NCI-H2107 treated with DMSO at 0.1 percent for 48 hours (cell line): Measurements from ENCODE around the gene POTEB3.
"Not testable (repeated sequence)": the region's sequence is repeated elsewhere in the genome, so short reads cannot be mapped to it uniquely, and the experiment has no call there.

Experiments used
- DNase-seq: peaks from one replicate; lab custom pipeline; 2025; ENCODE audit not compliant: unreplicated experiment; lab: John Stamatoyannopoulos, UW

The POTEB3 gene

DNA sequence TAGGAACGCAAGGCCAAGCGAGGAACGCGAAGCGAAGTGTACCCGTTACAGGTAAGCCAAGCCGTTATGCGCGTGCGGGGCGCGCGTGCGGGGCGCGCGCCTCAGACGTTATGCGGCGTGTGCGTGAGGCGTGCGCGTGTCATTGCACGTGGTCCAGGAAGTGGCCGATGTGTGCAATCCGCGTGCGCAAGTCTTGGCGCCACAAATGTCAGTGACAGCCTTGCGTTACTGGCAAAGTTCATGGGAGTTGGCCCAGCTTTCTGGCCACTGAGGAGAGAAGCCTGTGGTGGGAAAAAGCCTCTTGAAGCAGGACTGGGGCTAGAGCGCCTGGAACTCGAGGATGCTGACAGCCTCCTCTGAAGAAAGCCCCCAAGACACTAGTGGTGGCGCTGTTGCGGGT lies at the start of gene POTEB3:
Gene POTEB3 (minus strand): TSS at position 101 of the 400 bp plus-strand sequence. CDS start 488 bp downstream, outside the sequence.
- not testable (repeated sequence) for DNase-seq

DNA sequence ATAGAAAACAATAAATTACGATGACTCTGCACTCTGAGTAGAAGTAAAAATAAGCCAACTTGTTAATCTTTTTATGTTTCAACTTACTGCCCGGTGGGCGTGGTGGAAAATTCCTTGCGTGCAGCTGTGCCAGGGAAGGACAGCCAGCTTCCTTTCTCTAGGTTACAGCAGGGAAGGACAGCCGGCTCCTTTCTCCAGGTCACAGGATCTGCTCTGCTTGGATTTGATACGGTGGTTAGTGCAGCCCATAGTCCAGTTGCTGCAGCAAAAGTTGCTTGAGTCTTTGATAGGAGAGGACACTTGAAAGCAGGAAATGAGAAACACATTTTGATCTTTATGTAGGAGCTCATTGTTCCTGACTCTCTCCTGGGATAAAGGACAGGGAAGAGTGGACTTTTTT lies 13.4 kb upstream of the POTEB3 start:
- DNase-seq: not testable (repeated sequence)

DNA sequence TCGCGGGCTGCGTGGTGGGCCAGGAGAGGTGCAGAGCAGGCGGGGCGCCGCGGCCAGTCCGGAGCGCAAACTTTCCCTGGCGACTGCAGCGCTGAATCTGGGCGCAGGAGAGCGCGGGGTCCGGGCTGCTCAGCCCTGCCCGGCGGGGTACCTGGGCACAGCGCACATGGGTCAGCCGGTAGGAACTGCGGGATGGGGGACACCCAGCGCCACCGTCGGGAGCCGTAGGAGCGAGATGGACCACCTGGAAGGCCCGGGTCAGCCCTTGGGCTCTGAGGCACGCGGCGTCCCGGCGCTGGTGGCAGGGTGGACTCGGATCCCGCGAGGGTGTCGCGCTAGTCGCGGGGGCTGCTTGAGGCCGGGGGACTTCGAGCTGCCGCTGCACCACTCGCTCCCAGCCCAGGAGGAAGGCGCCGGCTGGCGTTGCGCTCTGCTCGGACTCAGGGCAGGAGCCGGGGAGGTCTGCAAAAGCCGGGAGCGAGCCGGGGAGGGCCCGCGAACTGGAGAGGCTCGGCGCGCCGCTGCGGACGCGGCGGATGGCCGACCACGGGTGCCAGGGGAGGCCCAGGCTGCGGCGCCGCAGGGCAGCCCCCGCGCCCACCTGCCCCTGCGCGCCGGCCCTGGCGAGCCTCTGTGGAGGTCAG lies 11.7 kb upstream of the POTEB3 start:
- not testable (repeated sequence) for DNase-seq

DNA sequence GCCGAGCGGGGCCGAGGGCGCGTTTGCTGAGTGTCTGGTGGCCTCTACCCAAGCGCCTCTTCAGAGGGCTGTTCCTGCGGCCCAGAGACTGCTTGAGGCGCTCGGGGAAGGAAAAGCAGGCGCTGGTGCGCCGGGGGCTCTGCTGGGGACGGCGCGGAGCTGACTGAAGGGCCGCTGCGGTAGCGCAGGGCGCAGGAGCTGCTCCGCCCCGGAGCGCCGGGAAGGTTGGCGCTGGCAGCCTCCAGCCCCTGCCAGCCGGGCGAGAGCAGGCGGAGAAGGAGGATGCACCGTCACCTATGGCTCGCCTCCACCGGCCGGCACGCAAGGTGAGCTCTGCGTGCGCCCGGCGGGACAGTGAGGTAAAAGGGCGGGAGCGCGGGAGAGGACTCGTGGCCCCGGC lies 11.2 kb upstream of the POTEB3 start:
- not testable (repeated sequence) for DNase-seq

DNA sequence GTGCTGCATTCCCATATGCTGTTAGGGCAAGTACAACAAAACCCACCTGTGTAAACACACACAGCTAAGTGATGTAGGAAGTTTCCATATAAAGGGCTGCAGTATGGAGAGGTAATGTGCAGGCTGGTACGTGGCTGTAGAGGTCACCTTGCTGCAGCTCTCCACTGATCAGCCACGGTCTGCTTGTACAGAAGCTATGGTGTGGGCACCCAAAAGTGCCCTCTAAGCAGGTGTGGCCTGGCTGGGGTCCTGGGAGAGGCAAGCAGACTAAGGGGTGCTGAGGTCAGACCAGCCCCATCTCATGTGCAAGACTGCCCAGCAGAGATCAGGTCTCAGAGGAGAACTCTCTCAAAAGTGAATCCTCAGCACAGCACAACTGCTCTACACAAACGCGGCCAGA lies 32.9 kb downstream of the POTEB3 start:
- not testable (repeated sequence) for DNase-seq

DNA sequence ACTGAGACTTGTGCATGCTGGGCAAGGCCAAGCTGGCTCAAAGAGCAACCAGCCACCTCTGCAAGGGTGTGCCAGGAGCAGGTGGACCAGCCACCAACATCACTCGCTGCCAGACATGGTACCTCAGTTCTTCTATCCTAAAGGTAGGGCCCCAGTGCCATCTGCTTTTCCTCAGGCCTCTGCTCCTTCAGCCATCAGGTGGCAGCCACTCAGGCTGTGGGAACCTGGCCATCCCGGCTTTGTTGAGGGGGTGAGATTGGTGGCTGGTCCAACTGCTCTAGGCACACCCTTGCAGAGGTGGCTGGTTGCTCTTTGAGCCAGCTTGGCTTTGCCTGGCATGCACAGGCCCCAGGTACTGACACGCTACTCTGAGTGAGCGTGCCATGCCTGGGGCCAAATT lies 38.8 kb downstream of the POTEB3 start:
- not testable (repeated sequence) for DNase-seq

DNA sequence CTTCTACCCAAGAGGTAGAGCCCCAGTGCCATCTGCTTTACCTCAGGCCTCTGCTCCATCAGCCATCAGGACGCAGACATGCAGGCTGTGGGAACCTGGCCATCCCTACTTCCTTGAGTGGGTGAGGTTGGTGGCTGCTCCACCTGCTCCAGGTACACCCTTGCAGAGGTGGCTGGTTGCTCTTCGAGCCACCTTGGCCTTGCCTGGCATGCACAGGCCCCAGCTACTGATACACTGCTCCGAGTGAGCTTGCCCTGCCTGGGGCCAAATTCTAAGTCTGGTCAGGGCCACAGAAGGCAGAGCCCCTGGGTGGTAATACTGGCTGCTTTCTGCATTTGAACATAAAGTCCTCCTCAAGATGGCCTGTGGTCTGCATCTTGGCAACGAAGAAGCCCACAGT lies 41.2 kb downstream of the POTEB3 start:
- DNase-seq: not testable (repeated sequence)

DNA sequence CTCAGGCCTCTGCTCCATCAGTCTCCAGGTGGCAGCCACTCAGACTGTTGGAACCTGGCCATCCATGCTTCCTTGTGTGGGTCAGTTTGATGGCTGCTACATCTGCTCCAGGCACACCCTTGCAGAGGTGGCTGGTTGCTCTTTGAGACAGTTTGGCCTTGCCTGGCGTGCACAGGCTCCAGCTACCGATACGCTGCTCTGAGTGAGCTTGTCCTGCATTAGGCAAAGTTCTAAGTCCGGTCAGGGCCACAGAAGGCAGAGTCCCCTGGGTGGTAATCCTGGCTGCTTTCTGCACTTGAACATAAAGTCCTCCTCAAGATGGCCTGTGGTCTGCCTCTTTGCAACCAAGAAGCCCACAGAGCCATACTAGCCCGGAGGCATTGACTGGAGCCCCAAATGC lies 41.8 kb downstream of the POTEB3 start:
- not testable (repeated sequence) for DNase-seq

DNA sequence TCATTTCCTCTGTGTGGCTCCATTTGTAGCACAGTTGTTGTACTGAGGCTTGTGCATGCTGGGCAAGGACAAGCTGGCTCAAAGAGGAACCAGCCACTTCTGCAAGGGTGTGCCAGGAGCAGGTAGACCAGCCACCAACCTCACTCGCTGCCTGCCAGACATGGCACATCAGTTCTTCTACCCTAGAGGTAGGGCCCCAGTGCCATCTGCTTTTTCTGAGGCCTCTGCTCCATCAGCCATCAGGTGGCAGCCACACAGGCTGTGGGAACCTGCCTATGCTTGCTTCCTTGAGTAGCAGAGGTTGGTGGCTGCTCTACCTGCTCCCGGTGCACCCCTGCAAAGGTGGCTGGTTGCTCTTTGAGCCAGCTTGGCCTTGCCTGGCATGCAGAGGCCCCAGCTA lies 42.6 kb downstream of the POTEB3 start:
- DNase-seq: not testable (repeated sequence)

DNA sequence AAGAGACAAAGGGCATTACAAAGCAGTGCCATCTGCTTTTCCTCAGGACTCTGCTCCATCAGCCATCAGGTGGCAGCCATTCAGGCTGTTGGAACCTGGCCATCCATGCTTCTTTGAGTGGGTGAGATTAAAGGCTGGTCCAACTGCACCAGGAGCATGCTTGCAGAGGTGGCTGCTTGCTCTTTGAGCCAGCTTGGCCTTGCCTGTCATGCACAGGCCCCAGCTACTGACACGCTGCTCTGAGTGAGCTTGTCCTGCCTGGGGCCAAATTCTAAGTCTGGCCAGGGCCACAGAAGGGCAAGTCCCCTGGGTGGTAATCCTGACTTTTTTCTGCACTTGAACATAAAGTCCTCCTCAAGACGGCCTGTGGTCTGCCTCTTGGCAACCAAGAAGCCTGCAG lies 43.1 kb downstream of the POTEB3 start:
- DNase-seq: not testable (repeated sequence)

DNA sequence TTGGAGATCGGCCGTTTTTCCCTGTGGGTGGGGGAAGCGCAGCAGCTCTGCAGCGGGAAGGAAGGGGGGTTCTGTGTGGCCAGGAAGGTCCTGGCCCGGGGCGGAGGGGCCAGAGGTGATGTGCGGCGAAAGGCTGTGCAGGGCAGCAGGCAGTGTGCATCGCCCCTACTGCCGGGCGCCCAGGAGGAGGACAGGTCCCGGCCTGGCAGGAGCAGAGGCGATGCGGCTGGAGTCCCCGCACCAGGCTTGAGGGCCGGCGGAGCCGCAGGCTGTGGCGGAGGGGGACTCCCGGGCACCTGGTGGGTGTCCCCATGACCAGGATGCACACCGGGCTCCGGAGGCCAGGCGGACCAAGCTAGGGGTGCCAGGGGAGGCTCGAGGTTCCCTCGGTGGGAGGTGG lies 54.3 kb downstream of the POTEB3 start:
- not testable (repeated sequence) for DNase-seq

DNA sequence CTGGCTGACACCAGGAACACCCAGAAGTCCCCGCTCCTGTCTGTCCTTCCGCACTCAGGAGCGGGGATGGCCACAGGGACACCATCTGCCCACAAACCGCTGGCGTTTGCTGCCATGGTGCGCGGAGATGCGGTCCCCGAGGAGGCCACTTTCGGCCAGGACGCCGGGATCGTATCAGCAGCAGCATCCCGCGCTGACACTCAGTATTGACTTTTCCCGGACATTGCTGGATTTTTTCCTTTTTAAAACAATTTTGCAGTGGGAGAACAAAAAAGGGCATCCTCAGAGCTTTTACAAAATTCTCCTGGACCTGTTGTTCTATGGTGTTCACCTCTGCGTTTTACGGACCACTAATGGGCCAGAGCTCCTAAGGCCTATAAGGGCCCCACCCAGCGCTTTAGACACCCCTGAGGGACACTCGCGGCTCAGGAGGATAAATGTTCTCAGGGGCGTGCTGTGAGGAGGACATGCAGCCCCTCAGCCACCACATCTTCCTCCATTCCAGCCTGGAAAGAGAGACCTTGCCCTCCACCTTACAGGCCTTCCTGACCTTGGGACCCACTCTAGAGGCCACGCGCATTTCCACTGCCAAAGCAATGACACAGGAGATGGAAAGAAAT lies 56.3 kb downstream of the POTEB3 start:
- DNase-seq: not testable (repeated sequence)

DNA sequence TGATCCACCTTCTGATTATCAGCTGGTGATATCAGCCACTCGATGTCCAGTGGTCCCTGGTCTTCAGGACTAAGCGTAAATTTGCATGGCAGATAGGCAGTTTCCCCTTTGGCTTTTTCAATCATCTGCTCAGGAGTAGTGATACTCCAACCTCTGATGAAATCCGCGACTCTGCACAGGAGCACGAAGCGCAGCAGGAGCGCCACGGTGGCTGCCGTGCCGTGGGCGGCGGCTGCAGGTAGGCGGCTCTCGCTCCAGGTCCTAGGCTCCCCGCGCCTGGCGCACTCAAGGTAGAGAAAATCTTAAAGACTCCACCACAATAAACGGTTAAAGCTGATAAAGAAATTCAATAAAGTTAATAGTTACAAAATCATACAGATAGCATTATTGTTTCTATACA lies 66.6 kb downstream of the POTEB3 start:
- DNase-seq: not testable (repeated sequence)

DNA sequence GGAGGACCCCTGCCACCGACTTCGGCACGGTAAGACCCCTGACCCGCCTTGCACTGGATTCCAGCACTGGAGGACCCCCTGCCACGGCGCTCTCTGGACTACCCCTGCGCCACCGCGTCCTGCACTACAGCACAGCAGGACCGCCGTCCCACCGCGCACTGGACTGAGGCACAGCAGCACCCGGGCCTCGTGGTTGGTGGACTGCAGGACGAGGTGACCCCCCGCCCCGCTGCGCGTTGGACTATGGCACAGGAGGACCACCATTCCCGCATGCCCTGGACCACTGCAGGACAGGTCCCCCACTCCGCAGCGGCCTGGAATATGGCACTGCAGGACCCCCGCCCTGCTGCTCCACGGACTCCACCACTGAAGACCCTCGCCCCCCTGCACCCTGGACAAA lies 71.1 kb downstream of the POTEB3 start:
- not testable (repeated sequence) for DNase-seq

DNA sequence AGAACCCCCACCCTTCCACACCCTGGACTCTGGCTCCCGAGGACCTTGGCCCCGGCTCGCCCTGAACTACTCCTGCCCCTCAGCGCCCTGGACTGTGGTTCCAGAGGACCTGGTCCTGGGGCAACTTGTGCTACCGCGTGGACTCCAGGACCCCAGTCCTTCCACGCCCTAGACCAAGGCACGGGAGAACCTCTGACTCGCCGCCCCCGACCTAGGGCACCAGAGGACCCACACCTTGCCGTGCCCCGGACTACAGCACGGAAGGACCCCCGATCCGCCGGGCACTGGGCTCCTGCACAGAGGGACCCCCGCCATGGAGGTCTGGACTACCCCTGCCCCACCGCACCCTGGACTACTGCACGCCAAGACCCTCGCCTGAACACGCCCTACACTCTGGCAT lies 71.7 kb downstream of the POTEB3 start:
- not testable (repeated sequence) for DNase-seq
